NCI-H69 (cell line): ENCODE results near the gene INPP5D.
"Not testable (repeated sequence)": the region's sequence is repeated elsewhere in the genome, so short reads cannot be mapped to it uniquely, and the experiment has no call there.

Source experiments
- DNase-seq: peaks from one replicate; lab custom pipeline; 2025; lab: John Stamatoyannopoulos, UW

Gene INPP5D

DNA sequence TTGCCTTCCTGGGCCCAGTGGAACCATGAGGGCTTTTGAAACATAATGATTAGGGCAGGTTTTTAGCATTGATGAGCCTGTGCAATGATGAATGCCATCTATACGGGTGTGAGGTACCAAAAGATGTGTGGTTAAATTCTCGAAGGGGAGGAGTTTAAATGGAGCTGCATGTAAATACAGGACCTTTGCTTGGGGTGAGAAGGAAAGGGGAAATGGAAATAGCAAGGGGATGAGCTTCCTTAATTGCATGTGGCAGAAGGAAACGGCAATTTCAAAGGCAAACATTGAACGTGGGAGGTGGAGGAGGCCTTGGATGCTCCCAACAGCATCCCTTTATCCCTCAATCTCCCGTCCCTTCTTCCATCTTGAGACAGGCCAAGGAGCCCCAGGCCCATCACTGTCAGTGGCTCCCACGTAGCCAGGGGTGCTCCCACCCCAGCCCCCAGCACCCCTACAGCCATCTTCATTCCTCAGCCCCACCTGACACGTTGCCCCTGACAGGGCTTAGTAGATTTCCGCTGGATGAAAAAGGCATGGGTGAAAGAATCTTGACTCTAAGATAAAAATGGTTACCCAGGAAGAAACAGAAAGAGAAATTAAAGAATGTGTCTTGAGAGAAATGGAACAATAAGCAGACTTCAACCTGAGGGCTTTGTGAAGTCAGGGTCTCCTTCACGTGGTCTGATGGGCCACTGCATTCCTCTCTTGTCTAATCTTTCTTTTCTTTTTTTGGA lies 32.5 kb downstream of the INPP5D start:
- DNase-seq, result no peak

DNA sequence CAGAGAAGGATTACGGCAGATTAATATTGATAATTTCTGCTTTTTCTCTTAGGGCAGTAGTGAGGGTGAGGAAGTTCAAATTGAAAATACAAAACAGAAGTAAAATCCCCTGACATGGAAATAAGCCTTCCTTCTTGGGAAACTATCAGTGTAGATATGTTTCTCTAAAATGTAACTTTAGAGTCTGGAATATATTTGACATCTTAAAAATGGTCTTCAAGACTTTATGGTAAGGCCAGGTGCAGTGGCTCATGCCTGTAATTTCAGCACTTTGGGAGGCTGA lies 33.0 kb downstream of the INPP5D start:
- no peak for DNase-seq

DNA sequence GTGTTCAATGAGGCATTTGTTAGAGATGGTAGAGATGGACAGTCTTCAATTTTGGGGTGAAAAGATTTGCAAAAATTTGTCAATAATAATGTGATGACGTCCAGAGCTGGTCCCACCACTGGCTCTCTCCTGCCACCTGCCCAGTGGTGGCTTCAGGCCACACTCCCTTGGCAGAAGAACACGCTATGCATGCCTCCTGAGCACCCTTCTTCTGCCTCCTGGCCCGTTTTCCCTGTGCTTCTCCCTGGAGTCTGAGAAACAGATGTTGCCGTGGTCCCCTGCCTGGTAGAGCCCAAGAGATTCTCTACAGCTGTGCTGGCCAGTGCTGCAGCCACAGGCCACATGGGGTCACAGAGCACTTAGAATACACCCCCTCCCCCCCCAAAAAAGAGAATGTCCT lies 33.6 kb downstream of the INPP5D start:
- no peak for DNase-seq

DNA sequence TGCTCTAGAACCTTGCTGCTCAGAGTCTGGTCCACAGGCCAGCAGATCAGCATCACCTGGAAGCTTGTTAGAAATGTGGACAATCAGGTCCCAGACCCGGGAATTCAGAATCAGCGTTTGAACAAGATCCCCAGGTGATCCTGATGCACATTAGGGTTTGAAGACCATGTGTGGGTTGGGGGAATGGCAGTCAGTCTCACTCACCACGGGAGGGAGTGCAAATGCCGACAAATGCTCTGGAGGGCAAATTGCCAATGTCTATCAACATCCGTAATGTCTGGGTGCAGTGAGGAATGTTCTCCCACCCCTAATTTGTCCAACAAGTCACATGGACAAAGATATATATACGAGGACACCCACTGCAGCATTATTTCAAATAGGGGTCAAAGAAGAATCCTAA lies 34.5 kb downstream of the INPP5D start:
- peak; percentile 3 for DNase-seq

DNA sequence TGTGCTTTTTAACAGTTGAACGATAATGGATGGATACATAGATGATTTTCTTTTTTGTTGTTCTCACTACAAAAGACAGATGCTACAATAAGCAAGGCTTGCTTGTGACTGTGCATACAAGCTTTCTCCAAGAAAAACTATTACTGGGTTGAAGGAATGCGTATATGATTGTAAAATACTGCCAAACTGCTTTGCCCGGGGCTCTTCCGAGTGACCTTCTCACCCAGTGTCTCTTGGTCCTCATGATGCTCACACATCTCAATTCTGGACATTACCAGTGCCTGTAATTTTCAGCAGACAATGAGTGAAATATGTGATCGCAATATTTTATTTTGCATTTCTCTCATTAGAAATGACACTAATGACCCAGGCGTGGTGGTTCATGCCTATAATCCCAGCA lies 35.9 kb downstream of the INPP5D start:
- DNase-seq, result no peak

DNA sequence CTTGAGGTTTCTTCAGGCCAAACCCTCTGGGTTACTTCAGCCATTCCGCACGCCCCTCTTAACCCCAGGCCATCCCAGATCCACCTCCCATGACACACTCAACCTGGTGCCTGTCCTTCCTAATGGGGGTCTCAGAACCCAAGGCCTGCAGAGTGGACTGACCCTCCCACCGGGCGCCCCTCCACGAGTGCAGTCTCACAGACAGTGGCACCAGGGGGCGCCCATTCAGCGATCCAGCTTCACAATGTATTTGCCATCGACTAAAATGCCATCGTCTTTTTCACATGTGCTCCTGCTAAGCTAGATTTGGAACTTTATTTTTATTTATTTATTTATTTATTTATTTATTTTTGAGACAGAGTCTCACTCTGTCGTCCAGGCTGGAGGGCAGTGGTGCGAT lies 38.5 kb downstream of the INPP5D start:
- peak; percentile 43 for DNase-seq

DNA sequence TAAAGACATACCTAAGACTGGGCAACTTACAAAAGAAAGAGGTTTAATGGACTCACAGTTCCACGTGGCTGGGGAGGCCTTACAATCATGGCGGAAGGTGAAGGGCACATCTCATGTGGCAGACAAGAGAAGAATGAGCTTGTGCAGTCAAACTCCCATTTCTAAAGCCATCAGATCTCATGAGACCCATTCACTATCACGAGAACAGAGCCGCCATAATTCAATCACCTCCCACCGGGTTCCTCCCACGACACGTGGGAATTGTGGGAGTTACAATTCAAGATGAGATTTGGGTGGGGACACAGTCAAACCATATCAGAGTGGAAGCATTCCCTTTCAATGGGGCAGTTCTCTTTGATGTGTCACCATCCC lies 39.7 kb downstream of the INPP5D start:
- DNase-seq, result not testable (repeated sequence)

DNA sequence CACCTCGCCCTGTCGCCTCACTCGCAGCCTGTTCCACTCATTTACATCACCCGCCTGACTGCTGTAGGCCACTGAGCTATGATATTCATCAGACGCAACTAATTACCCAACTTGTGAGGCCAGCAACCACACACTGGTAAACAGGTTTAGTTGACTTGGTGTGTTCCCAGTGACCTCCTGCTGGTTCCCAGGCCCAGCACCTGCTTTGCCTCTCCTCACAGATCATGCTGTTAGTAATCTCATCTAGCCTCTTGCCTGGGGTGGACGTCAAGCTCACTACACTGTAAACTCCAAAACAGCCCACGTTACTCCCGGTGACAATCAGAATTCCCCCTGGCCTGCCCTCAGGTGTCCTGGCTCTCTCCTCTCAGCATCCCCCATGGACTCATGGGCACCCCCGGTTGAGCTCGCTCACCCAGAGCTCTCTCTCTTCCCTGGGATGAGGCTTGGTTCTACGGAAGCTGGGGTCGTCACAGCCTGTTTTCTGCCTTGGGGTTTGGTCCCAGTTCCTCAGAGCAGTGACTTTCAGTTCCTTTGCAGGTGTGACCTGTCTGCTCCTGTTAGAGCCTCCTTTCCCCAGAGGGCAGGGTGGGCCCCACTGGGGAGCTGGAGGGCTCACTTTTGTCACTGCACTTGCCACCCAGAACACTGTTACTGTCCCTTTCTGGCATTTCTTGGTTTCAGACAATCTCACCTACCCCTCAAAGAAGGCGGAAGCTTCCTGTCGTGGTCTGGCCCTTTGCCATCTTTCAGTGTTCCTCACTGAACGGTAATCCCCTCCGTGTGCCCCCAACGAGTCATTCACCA lies 40.3 kb downstream of the INPP5D start:
- DNase-seq, result no peak

DNA sequence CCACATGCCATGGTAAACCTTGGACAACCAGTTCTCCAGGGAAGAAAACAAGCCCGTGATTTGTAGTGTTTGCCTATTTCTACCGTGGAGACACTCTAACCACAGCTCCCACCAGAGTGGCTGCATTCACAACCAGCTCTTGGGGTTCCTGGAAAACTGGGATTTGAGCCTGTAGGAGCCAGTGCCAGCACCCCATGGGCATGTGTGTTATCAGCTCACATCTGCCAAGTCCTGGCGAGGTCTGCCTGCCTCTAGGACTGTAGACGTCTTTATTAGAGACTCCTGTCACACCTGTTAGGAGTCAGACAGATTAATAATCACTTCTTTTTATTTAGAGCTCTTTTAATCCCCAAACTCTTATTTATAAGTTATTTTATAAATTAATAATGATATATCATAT lies 41.0 kb downstream of the INPP5D start:
- DNase-seq, result no peak

DNA sequence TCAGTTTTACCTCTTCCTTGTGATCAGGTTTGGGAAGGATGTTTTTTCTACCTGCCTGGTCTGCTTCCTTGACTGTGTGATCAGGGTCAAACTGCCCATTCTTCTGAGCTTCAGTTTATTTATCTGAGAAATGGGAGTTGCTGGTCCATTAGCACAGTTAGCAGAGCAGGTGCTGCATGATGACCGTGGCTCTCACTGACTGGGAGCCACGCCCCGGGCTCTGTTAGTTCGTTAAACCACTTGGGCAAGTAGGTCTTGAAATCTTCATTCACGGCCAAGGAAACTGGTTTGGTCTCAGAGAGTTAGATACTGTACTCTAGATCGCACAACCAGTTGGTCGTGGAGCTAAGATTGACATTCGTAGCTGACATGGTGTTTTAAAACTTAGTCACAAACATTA lies 41.7 kb downstream of the INPP5D start:
- peak; percentile 2 for DNase-seq

DNA sequence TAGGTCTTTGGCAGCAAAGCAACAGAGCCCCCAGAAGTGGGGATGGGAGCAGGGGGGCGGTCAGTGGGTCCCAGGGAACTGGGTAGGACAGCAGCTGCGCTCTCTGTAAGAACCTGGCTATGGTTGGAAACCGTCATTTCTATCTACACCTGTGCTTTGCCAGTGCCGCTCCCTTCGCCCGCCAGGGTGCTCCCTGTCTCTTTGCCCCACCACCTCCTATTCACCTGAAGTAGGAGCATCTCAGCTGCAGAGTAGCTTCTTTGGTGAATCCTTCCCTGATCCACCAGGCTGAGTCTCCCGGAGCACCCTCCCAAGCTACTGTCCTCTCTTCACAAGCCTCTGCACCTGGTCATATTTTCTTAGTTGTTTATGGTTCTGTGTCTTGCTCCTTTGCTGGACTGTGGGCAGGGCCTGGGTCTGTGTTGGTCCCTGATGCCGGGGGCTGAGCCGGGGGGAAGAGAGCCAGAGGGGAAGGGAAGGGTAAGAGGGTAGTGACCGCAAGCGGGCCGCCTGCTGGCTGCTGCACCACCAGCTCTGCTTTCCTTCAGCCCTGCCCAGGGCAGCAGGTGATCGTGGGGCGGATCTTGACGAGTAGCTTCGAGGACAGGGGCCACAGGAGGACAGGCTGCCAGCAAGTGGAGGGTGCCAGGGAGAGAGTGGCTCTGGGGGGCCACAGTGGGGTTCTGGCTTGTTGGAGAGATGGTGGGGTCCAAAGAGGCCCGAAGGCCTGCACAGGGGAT lies 45.2 kb downstream of the INPP5D start:
- DNase-seq, result no peak

DNA sequence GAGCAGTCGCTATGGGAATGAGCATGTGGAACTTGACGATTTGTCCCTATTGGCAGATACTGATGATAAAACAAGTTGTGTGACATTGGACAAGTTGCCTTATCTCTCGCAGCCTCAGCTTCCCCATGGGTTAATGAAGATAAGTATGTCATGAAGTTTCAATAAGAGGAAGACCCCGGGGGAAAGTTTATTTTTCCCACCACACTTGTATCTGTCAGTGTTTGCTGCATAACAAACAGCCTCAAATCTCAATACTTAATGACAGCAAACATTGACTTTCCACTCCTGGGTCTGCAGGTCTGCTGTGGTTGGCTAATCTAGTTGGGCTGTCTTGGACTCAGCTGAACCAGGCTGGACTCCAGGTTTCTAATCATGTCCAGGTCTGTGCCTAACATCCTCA lies 45.8 kb downstream of the INPP5D start:
- DNase-seq, result no peak

DNA sequence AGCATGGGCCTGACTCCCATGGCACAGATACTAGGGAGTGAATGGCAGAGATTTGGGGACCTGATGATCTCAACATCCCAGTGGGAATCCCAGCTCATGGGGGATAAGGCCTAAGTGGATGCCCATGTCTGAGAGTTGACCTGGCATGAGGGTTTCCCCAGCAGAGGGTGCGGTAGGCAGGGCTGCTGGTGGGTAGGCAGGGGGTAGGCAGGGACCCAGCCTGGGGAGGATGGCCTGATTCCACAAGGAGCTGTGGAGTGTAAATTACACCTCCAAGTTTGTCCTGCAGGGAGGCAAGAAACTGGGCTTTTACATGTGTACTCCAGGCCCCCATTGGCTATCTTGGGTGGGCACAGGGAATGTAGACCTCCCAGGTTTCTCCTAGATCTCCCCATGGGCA lies 46.9 kb downstream of the INPP5D start:
- DNase-seq, result no peak

DNA sequence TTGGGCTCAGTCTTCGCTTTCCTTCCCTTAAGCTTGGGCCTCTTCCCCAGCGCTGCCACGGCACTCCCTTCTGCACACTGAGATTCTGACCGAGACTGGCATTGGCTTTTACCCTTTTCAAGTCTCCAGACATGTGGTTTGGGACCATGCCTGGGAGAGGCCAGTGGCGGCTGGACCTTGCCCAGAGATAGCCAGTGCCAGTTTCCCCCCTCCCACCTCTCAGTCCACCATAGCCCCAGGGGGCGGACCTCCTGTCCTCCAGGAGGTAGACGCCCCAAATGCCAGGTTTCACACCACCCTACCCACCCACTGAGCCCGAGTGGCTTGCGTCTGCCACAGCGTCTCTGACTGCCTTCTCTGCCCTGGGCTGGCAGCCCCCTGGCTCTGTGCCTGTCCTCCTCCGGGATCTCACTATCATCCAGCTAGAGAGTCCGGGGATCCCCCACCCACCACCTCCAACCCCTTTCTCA lies 47.7 kb downstream of the INPP5D start:
- no peak for DNase-seq

DNA sequence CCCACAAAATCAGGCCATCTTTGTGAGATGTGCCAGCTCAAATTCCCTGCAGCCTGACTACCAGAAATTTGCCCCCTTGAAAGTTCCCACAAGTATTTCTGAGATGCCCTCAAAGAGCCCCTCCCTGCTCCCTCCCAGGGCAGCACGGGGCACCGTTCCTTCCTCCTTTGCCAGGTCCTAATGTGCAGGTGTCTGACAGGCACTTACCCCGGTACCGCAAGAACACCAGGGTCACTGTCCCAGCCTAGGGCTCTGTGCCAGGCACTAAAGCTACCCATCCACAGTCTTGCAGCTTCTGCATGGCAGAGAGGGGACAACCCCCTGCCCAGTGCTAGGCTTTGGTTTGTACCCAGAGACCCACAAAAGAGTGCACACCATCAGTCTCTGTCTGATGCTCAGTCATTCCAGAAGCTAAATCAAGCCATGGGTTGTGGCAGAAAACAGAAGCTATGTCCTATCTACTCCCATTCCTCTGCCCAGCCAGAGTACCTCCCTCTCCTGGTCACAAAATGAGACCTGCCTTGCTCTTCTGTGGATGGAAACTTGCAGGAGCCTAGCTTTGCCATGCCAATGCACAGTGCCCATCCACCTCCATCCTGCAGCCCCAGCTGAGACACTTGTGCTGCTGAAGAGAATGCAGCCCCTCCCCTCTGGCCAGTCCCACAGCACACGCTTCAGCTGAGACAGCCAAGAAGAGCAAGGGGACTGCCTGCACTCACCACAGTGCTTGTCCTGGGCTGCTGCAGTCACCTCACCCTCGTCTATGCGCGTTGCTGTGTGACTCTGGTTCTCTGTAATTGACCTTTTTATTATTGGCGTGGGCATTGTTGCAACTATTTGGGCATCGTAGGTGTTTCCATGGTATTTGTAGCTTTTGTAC lies 48.7 kb downstream of the INPP5D start:
- no peak for DNase-seq

DNA sequence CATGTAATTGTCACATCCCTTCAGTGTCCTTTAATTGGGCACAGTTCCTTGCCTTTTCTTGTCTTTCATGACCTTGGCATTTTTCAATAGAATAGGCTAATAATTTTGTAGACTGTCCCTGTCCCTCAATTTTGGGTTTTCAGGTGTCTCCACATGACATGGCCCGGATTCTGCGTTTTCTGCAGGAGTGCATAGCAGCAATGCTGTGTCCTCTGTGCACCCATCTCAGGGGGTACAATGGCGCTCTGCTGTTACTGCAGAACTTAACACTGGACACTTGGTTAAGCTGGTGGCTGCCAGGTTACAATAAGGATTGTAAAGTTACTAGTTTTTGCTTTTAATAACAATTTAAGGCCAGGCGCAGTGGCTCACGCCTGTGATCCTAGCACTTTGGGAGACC lies 51.3 kb downstream of the INPP5D start:
- DNase-seq, result no peak

DNA sequence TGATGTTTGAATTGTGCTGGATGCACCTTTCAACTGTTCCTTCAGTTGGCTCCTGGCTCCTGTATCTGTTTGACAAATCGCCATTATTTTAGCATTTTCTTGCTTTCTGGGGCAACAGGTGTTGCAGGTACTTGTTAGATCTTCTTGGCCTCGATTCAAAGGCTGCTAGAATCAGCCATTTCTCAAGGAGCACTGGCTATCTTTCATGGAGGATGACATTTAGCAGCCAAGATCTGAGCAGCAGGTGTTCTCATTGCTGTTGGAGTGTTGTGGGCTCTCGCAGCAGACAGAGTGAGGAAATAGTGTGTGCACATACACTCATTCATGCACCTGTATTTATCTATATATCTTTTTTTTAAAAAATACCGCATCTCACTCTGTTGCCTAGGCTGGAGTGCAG lies 52.2 kb downstream of the INPP5D start:
- no peak for DNase-seq

DNA sequence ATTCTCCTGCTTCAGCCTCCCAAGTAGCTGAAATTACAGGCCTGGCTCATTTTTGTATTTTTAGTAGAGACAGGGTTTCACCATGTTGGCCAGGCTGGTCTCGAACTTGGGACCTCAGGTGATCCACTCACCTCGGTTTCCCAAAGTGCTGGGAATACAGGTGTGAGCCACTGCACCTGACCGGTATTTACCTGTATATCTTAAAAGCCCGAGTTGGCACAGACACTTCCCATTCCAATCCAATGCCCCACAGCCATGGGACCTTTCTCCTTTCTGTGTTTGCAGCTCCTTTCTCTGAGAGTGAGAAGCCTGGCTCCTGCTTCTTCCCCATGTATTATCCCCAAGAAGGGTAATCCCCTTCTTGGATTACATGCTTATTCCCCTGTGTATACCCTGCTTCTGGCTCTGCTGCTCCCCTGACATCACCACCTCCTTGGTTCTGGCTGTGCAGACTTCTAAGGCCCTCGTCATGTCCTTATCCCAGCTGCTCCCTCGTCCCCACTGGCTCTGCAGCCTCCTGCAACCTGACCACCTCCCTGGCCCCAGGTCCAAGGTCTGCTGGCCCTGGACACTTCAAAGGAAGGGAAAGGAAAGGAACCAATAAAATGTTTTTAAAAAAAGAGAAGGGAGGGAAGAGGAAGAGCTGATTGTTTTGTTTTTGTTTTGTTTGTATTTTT lies 52.8 kb downstream of the INPP5D start:
- no peak for DNase-seq

DNA sequence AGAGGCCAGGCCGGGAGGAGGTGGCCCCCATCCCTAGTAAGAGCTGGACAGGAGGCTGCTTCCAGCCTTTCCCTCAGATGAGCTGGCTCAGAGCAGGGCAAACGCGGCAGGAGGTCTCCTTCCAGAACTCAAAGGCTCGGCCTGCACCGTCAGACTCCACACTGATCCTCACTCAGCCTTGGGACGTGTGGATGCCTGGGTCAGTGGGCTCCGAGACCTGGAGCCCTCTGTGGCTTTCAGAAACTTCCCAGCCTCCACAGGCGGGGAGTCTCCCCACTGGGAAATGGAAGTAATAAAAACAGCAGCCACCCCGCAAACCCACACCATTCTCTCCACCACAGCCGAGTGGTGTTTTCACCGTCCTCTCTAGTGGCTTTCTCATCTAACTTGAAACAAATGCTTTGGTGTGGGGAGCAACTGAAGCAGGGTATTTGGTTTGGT lies 54.3 kb downstream of the INPP5D start:
- DNase-seq, result no peak

DNA sequence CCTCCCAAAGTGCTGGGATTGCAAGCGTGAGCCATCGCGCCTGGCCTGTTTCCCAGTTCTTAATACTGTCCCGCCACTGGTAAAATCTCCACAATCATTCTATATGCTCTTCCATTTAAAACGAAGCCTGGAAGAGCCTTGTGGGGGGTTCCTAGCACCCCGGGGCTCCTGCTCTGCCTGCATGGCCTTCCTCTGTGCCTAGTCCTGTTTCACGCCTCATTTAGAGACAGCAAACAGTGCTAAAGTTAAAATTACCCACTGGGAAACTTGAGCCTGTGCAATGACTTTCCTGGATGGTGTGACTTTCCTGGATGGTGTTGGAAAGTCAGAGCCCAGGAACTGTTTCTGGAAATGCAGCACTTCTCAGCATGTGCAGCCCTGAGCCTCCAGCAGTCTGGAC lies 55.0 kb downstream of the INPP5D start:
- peak; percentile 75 for DNase-seq

DNA sequence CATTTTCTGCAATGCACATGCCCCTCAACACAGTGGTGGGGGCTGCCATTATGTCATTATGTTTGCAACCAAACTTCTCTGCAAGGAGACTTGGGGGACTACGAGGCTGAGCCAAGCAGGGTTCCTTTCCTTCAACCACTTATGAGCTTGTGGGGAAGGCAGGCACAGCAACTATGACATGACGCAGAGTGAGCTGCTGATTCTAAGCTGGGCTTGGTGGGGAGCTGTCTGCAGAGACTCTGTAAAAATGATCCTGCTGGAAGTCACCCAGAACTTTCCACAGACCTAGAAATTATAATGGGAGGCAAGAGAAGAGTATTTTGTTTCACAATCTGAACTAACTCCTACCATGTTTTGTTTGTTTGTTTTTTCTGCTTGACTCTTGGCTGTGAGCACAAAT lies 55.6 kb downstream of the INPP5D start:
- DNase-seq, result peak; percentile 30
